Ishikawa (cell line): ENCODE results near the gene PRKCE.
A peak's percentile ranks its signal among the peaks of the same experiment; 100 is the strongest.

Experiments
- CEBPB ChIP-seq: IDR thresholded peaks from 2 replicates; pipeline ENCODE4 v1.6.1; 2012
- CREB1 ChIP-seq: IDR thresholded peaks from 2 replicates; pipeline ENCODE4 v1.6.1; 2012; ENCODE audit warnings: low read depth
- EGR1 ChIP-seq: IDR thresholded peaks from 2 replicates; pipeline ENCODE4 v1.6.1; 2012
- EP300 ChIP-seq: IDR thresholded peaks from 2 replicates; pipeline ENCODE4 v1.6.1; 2012; ENCODE audit warnings: borderline replicate concordance
- FOXM1 ChIP-seq: IDR thresholded peaks from 2 replicates; pipeline ENCODE4 v1.6.1; 2012; ENCODE audit warnings: low read depth, borderline replicate concordance
- MAX ChIP-seq: IDR thresholded peaks from 2 replicates; pipeline ENCODE4 v1.6.1; 2012
- NFIC ChIP-seq: IDR thresholded peaks from 2 replicates; pipeline ENCODE4 v1.6.1; 2012
- RAD21 ChIP-seq: IDR thresholded peaks from 2 replicates; pipeline ENCODE4 v1.6.1; 2012; ENCODE audit warnings: low read depth
- TAF1 ChIP-seq: IDR thresholded peaks from 2 replicates; pipeline ENCODE4 v1.6.1; 2012; ENCODE audit warnings: low read depth, mild to moderate bottlenecking
- TCF12 ChIP-seq: IDR thresholded peaks from 2 replicates; pipeline ENCODE4 v1.6.1; 2012; ENCODE audit warnings: low read depth
- TEAD4 ChIP-seq: IDR thresholded peaks from 2 replicates; pipeline ENCODE4 v1.6.1; 2012
- USF1 ChIP-seq: IDR thresholded peaks from 2 replicates; pipeline ENCODE4 v1.6.1; 2012
- YY1 ChIP-seq: IDR thresholded peaks from 2 replicates; pipeline ENCODE4 v1.6.1; 2012; ENCODE audit warnings: low read depth
- ZBTB7A ChIP-seq: IDR thresholded peaks from 2 replicates; pipeline ENCODE4 v1.6.1; 2012; ENCODE audit warnings: low read depth
- TF ChIP-seq, protein P1 (sequence below): IDR thresholded peaks from 2 replicates; pipeline ENCODE4 v1.6.1; 2012; ENCODE audit warnings: low read depth, mild to moderate bottlenecking

Gene PRKCE

GRCh38 chr2:45699032-45699658 lies 47.7 kb downstream of the PRKCE start:
- no peak for TF ChIP-seq YY1
- no peak for TF ChIP-seq RAD21
- no peak for TF ChIP-seq TEAD4
- no peak for TF ChIP-seq NFIC

DNA sequence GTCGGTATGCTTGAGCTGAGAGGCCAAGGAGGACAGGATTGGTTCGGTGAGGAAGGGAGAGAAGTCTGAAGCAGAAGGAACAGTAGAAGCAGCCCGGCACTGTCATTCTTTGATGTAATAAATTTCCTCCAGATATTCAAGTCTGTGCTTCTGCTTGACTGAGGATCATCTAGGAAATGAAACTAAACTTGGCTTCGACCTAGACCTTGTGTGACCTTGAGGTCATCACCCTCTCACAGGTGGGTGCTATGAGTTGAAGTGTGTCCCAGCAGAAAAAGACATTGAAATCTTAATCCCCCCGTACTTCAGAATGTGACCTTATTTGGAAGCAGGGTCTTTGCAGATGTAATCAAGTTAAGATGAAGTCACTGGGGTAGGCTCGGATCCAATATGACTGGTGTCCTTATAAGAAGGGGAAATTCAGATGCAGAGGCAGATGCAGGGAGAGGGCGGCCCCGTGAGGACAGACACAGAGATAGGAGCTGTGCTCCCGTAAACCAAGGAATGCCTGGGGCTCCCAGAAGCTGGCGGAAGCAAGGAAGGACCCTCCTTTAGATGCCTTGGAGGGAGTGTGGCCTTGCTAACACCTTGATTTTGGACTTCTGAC lies 49.0 kb downstream of the PRKCE start:
- TF ChIP-seq RAD21 (peak; percentile 40), USF1 (no peak)
- TF ChIP-seq, protein P1, sequence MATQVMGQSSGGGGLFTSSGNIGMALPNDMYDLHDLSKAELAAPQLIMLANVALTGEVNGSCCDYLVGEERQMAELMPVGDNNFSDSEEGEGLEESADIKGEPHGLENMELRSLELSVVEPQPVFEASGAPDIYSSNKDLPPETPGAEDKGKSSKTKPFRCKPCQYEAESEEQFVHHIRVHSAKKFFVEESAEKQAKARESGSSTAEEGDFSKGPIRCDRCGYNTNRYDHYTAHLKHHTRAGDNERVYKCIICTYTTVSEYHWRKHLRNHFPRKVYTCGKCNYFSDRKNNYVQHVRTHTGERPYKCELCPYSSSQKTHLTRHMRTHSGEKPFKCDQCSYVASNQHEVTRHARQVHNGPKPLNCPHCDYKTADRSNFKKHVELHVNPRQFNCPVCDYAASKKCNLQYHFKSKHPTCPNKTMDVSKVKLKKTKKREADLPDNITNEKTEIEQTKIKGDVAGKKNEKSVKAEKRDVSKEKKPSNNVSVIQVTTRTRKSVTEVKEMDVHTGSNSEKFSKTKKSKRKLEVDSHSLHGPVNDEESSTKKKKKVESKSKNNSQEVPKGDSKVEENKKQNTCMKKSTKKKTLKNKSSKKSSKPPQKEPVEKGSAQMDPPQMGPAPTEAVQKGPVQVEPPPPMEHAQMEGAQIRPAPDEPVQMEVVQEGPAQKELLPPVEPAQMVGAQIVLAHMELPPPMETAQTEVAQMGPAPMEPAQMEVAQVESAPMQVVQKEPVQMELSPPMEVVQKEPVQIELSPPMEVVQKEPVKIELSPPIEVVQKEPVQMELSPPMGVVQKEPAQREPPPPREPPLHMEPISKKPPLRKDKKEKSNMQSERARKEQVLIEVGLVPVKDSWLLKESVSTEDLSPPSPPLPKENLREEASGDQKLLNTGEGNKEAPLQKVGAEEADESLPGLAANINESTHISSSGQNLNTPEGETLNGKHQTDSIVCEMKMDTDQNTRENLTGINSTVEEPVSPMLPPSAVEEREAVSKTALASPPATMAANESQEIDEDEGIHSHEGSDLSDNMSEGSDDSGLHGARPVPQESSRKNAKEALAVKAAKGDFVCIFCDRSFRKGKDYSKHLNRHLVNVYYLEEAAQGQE, result no peak

DNA sequence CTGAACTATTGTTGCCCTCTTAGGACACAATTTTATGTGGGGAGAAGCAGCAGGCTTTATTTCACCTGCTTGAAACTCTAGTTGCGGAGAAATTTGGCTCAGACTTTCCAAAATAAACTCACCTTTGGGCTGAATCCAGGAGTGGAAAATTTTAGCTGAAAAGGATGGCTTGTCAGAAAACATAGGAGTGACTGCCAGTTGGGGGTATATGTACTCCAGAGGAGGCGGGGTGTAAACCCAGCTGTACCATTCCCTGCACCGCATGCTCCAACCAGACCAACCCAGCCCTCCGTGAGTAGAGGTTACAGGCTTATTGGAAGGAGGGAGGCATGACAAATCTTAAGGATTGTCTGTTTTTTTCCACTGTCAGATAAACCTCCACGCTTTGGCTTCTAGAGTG lies 53.8 kb downstream of the PRKCE start:
- TF ChIP-seq TCF12 (no peak), FOXM1 (no peak), RAD21 (no peak), ZBTB7A (no peak), NFIC (no peak), CEBPB (no peak)
- TF ChIP-seq, protein P1, result no peak

GRCh38 chr2:45706033-45706432 lies 54.6 kb downstream of the PRKCE start:
- TF ChIP-seq MAX, result no peak
- TF ChIP-seq ZBTB7A, result no peak

DNA sequence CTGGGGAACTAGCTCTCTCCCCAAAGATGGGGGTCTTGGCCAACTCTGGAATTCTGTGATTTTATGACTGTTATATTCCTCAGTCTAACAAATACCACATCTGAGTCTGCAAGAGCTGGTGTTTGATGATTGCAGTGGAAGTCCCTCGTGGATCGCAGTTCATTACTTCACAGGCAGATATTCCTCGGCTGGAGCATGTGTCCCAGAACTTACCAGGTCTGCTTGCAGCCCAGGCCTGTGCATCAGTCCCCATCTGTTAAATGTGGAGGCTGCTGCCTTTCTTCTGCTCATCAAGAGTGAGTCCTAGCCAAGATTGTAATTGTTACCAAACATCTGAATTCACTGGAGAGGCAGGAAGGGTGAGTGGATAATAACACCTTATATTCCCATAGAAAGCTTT lies 55.5 kb downstream of the PRKCE start:
- TF ChIP-seq FOXM1 (no peak), CEBPB (no peak), EP300 (no peak), TCF12 (no peak), CREB1 (no peak)

DNA sequence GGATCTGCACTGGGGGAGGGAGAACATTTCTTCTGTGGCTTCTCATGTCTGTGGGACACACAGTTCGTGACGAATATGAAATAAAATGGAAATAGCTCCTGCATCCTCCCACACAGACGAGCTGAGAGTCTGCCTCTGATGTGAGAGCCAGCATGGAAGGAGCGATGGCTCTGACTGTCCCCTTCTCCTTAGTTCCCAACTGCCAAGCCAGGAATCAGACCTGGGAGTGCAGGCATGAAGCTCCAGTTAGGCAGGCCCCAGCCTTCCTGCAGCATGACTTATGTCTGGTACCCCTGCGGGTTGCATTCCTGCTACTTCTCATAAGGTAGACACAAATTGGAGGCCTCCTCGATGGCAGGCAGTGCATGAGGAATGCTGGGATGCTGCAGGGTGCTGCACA lies 56.2 kb downstream of the PRKCE start:
- no peak for TF ChIP-seq TAF1
- TF ChIP-seq CREB1, result no peak
- TF ChIP-seq ZBTB7A, result no peak
- no peak for TF ChIP-seq RAD21
- TF ChIP-seq YY1, result no peak
- no peak for TF ChIP-seq MAX
- no peak for TF ChIP-seq EP300
- TF ChIP-seq TCF12, result no peak
- TF ChIP-seq CEBPB, result no peak
- TF ChIP-seq FOXM1, result no peak
- TF ChIP-seq TEAD4, result no peak
- TF ChIP-seq EGR1, result no peak
- TF ChIP-seq, protein P1, result no peak
- no peak for TF ChIP-seq NFIC
- no peak for TF ChIP-seq USF1
